D721Med (cell line): Measurements from ENCODE around the gene VPS37D.
"Not testable (repeated sequence)": the region's sequence is repeated elsewhere in the genome, so short reads cannot be mapped to it uniquely, and the experiment has no call there.

Experiments
- DNase-seq: peaks from one replicate; pipeline ENCODE4 v3.0.0; 2011; ENCODE audit warnings: low spot score; ENCODE audit not compliant: insufficient read length
- FAIRE-seq: peaks from 2 replicates; lab custom pipeline; 2011; peaks lifted over from hg19 to GRCh38; lab: Jason Lieb, UNC
- TF ChIP-seq, protein P1 (sequence below): IDR thresholded peaks from 2 replicates; pipeline ENCODE4 v1.5.1; 2012; ENCODE audit warnings: mild to moderate bottlenecking, control low read depth; ENCODE audit not compliant: insufficient read depth; ENCODE audit errors: missing control alignments

VPS37D gene

DNA sequence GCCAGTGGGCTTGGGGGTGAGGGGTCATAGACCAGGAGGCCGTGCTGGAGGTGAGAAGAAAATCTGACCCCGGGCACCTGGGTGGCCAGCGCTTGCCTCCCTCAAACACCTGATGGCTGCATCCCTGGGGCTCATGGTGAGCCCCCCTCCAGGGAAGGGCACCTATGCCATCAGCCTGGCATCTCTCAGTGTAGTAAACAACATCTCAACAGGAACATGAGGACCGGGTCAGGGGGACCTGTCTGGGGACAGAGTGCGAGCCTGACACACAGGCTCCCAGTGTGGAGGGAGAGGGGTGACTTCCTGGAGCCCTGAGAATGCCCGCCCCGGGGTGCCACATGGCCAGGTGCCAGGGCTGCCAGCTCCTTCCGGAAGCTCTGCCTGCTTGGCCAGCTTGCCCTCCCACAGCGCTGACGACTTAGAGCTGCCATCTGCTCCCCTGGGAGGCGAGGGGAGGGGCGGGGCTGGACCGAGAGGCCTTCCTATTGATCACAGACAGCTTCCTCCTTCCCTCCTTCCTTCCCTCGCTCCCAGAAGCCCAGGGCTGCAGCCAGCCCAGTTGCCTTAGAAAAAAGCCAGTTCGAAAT is 39.5 kb downstream of the VPS37D start:
- FAIRE-seq = no peak
- DNase-seq = peak; percentile 55
- TF ChIP-seq, protein P1, sequence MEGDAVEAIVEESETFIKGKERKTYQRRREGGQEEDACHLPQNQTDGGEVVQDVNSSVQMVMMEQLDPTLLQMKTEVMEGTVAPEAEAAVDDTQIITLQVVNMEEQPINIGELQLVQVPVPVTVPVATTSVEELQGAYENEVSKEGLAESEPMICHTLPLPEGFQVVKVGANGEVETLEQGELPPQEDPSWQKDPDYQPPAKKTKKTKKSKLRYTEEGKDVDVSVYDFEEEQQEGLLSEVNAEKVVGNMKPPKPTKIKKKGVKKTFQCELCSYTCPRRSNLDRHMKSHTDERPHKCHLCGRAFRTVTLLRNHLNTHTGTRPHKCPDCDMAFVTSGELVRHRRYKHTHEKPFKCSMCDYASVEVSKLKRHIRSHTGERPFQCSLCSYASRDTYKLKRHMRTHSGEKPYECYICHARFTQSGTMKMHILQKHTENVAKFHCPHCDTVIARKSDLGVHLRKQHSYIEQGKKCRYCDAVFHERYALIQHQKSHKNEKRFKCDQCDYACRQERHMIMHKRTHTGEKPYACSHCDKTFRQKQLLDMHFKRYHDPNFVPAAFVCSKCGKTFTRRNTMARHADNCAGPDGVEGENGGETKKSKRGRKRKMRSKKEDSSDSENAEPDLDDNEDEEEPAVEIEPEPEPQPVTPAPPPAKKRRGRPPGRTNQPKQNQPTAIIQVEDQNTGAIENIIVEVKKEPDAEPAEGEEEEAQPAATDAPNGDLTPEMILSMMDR = no peak

DNA sequence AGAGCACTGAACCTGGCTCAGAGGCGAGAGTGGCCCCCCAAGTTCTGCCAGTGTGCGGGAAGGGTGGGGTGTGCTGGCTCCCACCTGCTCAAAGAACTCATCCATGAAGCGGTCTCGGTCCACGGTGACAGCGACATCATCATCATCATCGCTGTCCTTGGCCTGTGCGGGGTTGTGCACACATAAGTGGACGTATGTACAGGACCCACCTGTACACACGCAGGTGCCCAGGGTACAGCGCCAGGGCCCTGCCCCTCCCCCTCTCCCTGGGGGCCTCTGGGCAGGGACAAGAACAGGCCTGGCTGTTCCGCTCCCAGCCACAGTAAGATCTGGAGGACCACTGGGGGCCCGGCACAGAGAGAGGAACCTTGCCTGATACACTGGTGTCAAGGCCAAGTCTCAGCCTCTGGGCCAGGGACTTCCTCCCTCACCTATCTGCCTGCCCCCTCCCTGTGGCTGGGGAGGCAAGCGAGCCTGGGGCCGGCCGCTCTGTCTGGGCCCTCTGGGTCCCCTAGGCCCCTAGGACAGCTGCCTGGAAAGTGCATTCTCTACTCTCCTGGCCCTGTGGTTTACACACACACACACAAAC is 41.4 kb downstream of the VPS37D start:
- TF ChIP-seq, protein P1 = no peak
- FAIRE-seq (no peak), DNase-seq (peak; percentile 4)

DNA sequence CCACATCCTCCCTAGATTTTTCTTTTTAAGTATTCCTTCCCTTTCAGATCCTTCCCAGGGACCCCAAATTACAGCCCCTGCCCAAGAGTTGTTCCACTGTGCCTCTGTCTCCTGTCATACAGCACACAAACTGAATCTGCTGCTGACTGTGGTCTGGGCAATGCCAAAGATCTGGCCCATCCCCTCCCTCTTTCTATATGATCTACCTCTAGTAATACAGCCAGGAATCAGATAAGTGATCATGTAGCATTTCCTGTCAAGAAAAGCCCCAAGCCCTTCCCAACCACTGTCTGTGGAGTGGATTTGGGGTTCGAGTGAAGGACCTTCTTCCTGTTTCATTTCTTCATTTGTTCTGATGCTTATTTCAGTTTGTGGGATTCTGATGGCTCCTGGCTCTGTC is 45.1 kb downstream of the VPS37D start:
- TF ChIP-seq, protein P1 = no peak
- DNase-seq (no peak), FAIRE-seq (no peak)

DNA sequence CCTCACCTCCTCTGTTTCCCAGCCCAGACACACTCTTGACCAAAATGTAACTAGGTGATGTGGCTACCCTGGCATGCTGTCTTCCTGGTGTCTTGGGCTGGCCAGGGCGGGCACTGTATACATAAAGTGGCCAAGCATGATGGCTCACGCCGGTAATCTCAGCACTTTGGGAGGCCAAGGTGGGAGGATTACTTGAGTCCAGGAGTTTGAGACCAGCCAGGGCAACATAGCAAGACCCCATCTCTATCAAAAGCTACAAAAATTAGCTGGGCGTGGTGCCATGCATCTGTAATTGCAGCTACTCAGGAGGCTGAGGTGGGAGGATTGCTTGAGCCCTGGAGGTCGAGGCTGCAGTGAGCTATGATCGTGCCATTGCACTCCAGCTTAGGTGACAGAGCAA is 45.7 kb downstream of the VPS37D start:
- not testable (repeated sequence) for FAIRE-seq

DNA sequence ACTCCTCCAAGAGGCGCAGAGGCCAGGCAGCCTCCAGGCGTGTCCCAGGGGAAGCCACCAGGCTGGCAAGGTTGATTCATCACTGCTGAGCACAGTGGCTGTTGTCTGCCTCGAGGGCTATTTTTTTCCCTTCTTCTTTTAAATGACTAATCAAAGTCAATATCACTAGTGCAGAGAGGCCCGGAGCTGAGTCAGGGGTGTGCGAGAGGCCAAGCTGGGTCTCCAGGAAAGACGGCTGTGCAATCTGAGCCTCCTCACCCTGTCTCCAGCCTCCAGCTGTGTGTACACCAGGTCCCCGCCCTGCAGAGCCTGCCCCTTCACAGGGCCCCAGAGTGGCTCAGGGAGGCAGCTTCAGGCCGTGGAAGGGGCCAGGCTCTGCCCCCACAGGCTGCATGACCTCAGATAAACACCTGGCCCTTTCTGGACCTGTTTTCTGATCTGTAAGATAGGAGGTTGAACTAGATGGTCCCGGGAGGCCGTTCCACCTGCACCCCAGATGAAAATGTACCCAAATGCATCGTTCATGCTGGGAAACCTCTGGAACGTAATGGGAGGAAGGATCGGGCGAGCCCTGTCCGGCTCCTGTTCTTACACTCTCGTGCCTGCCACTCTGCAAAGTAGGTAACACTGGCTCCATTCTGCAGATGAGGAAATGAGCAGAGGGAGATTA is 48.2 kb downstream of the VPS37D start:
- TF ChIP-seq, protein P1 = no peak
- FAIRE-seq = no peak
- DNase-seq = no peak

More for the DNA sequence above, 45.7 kb downstream of the VPS37D start:
- DNase-seq = not testable (repeated sequence)

DNA sequence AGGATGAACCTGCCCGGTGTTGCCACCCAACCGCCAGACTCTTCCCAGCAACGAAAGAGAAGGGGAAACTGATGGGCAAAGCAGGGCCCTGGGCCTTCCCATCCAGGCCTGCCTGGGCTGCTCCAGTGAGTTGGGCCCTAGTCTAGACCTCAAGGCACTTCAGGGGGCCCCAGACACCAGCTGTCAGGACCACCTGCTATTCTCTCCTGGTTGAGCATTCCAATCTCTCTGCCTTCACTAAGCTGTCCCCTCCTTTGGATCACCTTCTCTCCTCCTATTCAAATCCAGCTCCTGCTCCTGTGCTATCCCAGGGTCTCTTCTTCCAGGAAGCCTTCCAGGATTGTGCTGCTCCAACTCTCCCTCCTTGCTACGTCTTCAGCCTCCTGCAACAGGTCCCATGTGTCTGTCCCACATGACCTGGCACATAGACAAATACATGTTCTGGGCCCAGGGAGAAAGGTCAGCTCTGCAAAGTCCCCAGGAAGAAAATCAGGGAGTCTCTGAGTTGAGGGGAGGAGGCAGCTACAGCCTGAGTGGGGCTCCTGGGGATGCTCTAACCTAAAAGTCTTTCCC is 48.8 kb downstream of the VPS37D start:
- TF ChIP-seq, protein P1 = no peak
- no peak for FAIRE-seq
- DNase-seq = no peak

DNA sequence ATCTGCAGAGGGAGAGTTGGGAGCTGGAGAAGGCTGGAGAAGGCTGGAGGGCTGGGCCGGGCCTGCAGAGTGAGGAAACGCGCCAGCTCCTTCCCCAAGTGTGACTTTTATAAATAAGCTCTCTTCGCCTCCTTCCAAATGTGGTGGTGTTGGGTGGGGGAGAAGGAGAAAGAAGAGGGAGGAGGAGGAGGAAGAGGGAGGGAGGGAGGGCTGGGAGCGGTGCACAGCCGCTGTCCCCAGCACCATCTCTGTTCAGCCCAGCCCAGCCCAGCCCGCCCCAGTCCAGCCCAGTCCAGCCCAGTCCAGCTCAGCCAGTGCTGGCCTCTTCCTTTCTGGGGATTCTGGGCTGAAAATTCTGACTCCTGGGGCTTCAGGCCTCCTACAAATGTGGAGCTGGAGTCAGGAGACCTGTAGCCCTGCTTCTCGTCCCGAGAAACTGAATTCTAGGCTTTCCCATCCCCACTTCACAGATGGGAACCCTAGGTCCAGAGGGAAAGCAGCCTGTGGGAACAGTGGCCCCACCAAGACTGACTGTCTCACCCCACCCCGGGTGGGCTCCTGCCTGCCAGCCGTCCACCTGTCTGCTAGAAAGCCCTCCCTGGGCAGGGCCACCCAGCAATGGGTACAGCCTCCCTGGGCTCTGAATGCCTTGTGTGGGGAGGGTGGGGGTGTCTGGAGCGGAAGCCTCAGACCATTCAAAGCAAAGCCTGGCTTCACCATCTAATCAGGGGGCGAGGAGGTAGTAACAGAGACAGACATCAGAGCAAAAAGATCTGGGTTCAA is 49.6 kb downstream of the VPS37D start:
- FAIRE-seq = no peak
- TF ChIP-seq, protein P1 = no peak
- DNase-seq = no peak
